ENCODE measurements around the gene COL4A1.

Gene COL4A1

GRCh38 chr13:110261166-110262081, 45.5 kb downstream of the COL4A1 start:
- no peak for DNase-seq

GRCh38 chr13:110259651-110260050, 47.3 kb downstream of the COL4A1 start:
- no peak for DNase-seq

- DNase-seq: no peak
Measured at GRCh38 chr13:110258876-110259631, 47.9 kb downstream of the COL4A1 start.

GRCh38 chr13:110257408-110257807, 49.5 kb downstream of the COL4A1 start:
- no peak for DNase-seq

GRCh38 chr13:110256126-110256905, 50.6 kb downstream of the COL4A1 start:
- DNase-seq: no peak

DNA sequence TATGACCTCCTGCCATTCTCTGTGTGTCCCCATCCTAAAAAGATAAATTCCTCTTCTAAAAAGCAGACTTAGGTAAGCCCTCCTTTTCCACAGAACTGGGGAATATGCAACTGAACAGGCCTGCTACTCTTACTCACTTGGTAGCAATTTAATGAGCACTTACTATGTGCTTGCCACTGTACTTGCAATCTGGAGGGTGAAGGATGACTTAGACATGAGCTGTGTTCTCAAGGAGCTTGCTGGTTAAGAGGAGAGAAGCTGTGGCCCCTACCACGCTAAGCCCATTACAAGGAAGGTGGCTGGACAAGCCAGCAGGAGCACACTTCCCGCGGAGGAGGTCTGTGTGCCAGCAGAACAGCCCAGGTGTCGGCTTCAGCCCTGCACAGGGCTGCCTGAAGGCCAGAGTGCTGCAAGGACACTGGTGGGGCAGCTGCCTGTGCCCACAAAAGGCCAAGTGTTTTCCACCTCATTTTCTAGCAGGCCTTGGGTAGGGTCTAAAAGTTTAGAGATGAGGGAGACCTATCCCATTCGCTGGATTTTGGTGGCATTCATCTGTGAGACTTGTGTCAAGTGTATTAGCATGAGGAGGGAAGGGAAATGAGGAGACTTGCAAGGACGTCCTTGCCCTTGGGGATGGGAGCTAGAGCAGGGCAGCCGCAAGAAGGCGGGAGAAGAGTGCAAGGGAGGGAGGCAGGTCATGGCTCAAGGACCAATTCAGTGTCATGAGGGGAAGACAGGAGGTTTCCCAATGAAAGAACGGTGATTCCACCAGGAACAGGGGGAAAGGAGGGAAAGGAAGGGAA, 52.0 kb downstream of the COL4A1 start:
- no peak for DNase-seq

DNA sequence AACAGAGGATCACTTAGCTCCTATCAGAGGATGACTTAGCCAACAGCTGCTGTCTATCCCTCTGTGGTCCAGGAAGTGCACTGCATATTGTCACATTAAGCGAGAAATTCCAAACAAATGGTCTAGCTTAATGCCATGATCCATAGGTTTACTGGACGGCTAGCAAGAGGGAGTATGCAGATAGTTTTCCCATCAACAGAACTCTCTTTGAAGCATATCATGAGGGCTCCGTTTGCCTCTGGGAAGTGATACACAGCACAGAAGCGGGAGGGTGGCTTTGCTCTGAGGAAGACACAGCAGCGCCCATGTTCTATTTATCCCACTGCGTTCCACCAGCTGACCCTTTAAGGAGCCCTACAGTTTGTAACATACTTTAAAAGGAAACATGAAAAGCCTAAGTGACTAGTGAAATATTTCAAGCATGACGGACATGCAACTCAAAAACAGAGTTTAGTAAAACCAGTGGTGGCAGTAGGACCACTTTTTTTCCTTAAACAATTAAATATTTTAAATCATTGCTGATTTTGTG, 52.7 kb downstream of the COL4A1 start:
- no peak for DNase-seq

DNA sequence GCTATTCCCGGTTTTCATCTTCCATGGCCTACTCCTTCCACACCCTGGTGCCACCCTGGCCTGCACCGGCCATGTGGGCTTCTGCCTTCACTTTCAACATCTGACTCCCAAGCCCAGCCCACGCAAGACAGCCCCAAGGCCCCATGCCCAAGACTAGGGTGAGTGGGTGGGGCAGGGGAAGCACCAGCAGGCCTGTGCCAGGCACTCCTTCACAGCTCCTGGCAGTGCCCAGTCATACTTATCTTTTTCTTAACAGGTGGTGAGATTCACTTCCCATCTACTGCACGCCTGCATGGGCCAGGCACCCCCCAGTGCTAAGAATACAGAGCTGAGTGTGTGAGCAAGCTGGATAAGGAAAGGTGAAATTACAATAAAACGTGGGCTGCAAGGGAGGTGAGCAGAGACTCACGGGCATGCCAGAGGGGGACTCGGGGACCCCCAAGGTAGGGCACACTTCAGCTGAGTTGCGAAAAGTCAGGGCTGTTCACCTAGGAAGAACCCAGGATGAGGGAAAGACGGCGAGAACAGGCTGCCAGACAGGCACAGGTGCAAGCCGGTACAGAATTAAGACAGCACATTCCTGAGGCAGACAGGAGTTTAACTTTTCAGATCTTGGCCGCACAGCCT, 55.7 kb downstream of the COL4A1 start:
- no peak for DNase-seq

DNA sequence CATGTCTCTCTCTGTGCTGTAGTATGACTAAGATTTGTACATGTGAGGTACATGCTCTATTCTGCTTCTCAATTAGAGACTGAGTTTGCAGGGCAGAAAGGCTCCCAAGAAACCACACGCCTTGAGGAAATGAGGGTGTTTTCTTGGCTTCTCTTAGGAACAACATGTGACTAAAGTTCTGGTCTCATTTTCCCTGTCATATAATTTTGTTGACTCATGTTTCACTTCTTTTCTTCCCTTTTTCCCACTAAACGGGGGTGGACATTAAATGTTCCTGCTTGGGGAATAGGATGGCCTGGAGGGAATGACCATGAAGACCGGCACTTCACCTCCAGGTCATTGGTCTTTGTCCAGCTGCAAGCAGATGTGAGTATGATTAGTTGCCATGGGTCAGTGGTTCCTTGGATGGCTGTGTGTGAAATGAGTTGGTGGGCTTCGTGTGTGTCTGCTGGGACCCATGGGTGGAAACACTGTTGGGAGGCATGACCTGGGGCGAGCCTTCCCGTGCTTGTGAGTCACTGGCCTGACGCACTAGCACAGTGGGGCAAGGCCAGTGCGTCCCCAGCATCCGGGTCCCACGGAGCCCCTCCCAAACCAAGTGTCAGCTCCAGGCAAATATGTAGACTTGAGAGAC, 56.6 kb downstream of the COL4A1 start:
- no peak for DNase-seq

- DNase-seq: no peak
Measured at GRCh38 chr13:110249326-110249725, 57.6 kb downstream of the COL4A1 start.

DNA sequence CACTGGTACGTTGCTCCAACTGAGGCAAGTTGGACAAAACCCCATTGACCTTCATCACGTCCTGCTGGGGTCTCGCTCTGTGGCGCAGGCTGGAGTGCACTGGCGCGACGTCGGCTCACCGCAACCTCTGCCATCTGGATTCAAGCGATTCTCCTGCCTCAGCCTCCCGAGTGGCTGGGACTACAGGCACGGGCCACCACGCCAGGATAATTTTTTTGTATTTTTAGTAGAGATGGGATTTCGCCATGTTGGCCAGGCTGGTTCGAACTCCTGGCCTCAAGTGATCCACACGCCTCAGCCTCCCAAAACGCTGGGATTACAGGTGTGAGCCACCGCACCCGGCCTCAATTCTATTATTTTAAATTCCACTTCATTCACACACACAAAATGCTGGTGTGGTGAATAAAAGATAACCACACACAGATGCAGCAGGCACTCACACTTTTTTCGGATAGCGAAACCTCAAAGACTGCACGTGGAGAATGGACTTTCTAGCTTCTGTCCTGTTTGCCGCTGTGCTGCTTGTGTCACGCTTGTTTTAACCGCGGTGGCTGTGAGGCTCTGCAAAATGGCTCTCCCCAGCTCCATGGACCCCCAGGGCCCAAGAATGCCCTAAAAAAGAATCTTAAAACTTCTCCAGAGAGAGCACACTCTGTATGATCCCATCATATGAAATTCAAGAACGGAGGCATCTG, 58.4 kb downstream of the COL4A1 start:
- DNase-seq: no peak

- no peak for DNase-seq
Measured at GRCh38 chr13:110246530-110246929, 60.4 kb downstream of the COL4A1 start.

GRCh38 chr13:110245416-110245899, 61.5 kb downstream of the COL4A1 start:
- DNase-seq: no peak

DNA sequence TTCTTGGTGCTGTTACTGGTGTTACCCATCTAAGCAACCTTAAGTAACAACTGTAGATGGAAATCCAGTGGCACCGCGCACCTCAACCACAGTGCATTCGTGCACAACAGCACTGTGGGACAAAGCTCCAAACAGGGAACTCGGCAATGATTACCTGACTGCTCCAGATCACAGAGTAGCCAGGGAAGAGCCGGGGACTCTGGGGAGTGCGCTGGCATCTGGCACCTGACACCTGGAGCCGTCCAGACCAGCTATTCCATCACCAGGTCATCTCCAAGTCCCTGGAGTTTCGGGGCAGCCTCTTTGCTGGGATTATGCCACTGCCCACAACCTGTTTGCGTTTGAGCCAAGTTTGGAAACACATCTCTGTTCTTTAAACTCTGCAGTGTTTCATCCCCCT, 62.0 kb downstream of the COL4A1 start:
- no peak for DNase-seq

DNA sequence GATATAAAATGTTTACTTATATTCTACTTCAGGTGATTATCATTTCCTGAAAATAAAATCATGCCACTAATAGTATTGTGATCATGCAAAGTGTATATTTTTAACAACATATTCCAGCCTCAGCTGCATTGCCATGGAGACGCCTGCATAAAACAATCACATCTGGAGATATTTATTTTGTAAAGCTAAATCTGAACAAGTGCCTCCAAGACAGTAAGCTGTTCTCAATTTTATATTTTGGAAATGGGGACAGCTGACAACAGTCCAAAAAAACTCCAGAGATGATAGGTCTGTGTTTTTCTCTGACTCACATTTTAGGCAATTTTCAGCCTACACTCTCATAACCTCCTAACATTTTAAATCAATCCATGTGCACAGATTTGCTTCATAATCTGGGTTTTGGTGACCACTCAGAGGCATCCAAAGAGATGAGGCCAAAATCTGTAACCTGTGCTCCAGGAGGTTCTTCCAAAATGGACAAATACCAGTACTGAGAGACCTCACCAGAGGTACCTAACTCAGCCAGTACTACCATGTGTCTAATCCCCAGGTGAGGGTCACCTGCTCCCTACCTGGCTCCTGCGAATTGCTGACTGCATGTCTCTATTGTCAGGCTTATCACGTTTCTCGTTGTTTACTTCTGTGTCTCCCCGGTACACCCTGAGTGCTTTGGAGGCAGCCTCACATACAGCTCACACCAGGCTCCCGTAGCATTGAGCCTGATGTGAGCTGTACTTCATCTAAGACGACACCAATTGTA, 62.7 kb downstream of the COL4A1 start:
- DNase-seq: no peak

GRCh38 chr13:110242615-110243014, 64.3 kb downstream of the COL4A1 start:
- no peak for DNase-seq

DNA sequence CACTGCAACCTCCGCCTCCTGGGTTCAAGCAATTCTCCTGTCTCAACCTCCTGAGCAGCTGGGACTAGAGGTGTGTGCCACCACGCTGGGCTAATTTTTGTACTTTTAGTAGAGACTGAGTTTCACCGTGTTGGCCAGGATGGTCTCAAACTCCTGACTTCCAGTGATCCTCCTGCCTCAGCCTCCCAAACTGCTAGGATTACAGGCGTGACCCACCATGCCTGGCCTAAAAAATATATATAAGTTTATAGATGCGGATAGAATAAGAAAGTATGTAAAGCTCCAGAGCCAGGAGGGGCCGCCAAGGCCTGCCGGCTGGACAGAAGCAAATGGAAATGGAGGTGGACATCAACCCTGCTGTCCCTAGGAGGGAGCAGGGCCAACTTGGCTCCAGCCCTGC, 66.0 kb downstream of the COL4A1 start:
- DNase-seq: no peak

GRCh38 chr13:110240352-110240751, 66.6 kb downstream of the COL4A1 start:
- DNase-seq: no peak
